Ishikawa (cell line): ENCODE measurements around the gene MATN1.

Experiments used
- CEBPB ChIP-seq: IDR thresholded peaks from 2 replicates; pipeline ENCODE4 v1.6.1; 2012
- CREB1 ChIP-seq: IDR thresholded peaks from 2 replicates; pipeline ENCODE4 v1.6.1; 2012; ENCODE audit warnings: low read depth
- EGR1 ChIP-seq: IDR thresholded peaks from 2 replicates; pipeline ENCODE4 v1.6.1; 2012
- EP300 ChIP-seq: IDR thresholded peaks from 2 replicates; pipeline ENCODE4 v1.6.1; 2012; ENCODE audit warnings: borderline replicate concordance
- FOXM1 ChIP-seq: IDR thresholded peaks from 2 replicates; pipeline ENCODE4 v1.6.1; 2012; ENCODE audit warnings: low read depth, borderline replicate concordance
- MAX ChIP-seq: IDR thresholded peaks from 2 replicates; pipeline ENCODE4 v1.6.1; 2012
- NFIC ChIP-seq: IDR thresholded peaks from 2 replicates; pipeline ENCODE4 v1.6.1; 2012
- RAD21 ChIP-seq: IDR thresholded peaks from 2 replicates; pipeline ENCODE4 v1.6.1; 2012; ENCODE audit warnings: low read depth
- REST ChIP-seq: IDR thresholded peaks from 2 replicates; pipeline ENCODE4 v1.6.1; 2012; ENCODE audit warnings: low read depth, mild to moderate bottlenecking
- TAF1 ChIP-seq: IDR thresholded peaks from 2 replicates; pipeline ENCODE4 v1.6.1; 2012; ENCODE audit warnings: low read depth, mild to moderate bottlenecking
- TCF12 ChIP-seq: IDR thresholded peaks from 2 replicates; pipeline ENCODE4 v1.6.1; 2012; ENCODE audit warnings: low read depth
- TEAD4 ChIP-seq: IDR thresholded peaks from 2 replicates; pipeline ENCODE4 v1.6.1; 2012
- USF1 ChIP-seq: IDR thresholded peaks from 2 replicates; pipeline ENCODE4 v1.6.1; 2012
- YY1 ChIP-seq: IDR thresholded peaks from 2 replicates; pipeline ENCODE4 v1.6.1; 2012; ENCODE audit warnings: low read depth
- ZBTB7A ChIP-seq: IDR thresholded peaks from 2 replicates; pipeline ENCODE4 v1.6.1; 2012; ENCODE audit warnings: low read depth

The MATN1 gene

GRCh38 chr1:30719406-30720270 lies 3.7 kb downstream of the MATN1 start:
- TF ChIP-seq RAD21 (peak; percentile 98; the same call in 1 of the 2 replicates), TCF12 (no peak)

- TF ChIP-seq FOXM1 (no peak), CREB1 (peak; percentile 74), ZBTB7A (peak; percentile 97), NFIC (peak; percentile 38; the same call in 1 of the 2 replicates), EGR1 (no peak; the same call in 1 of the 2 replicates), MAX (peak; percentile 99), EP300 (no peak), REST (no peak), YY1 (no peak), TEAD4 (peak; percentile 22; the same call in 1 of the 2 replicates), TCF12 (0 out of 2 replicates have a peak, but pooled peaks have one; percentile 63), USF1 (peak; percentile 31; the same call in 1 of the 2 replicates), RAD21 (no peak; the same call in 1 of the 2 replicates), TAF1 (no peak; the same call in 1 of the 2 replicates), CEBPB (no peak)
Measured at GRCh38 chr1:30718636-30719405, 4.6 kb downstream of the MATN1 start.

- TF ChIP-seq TEAD4 (no peak), CEBPB (no peak), FOXM1 (no peak), TCF12 (no peak), NFIC (no peak), EGR1 (no peak), EP300 (no peak), RAD21 (no peak), YY1 (no peak), USF1 (no peak), ZBTB7A (no peak), CREB1 (no peak), TAF1 (no peak)
Measured at GRCh38 chr1:30718091-30718635, 5.2 kb downstream of the MATN1 start.

GRCh38 chr1:30716646-30717045 lies 6.7 kb downstream of the MATN1 start:
- TF ChIP-seq CEBPB (no peak), MAX (no peak), TAF1 (no peak), TCF12 (no peak), RAD21 (no peak), YY1 (no peak), NFIC (no peak), ZBTB7A (no peak), EGR1 (no peak), EP300 (no peak), FOXM1 (no peak), TEAD4 (no peak), REST (no peak), CREB1 (no peak), USF1 (no peak)
